Loucy (cell line): ENCODE measurements around the gene BBS5.

Experiments
- CTCF ChIP-seq: fragments of 200-600 bp; sonication (generic); conservative IDR thresholded peaks from 2 replicates; pipeline ENCODE4 v1.5.1; 2014; ENCODE audit warnings: mild to moderate bottlenecking, antibody characterized with exemption, low read length
- EZH2phosphoT487 ChIP-seq: fragments of 200-600 bp; IDR thresholded peaks from 2 replicates; pipeline ENCODE4 v1.6.1; 2018; ENCODE audit warnings: antibody characterized with exemption, mild to moderate bottlenecking, moderate library complexity, borderline replicate concordance

GRCh38 chr2:169438466-169439072, 40.7 kb upstream of the BBS5 start:
- TF ChIP-seq CTCF (no peak), EZH2phosphoT487 (no peak)
